ENCODE measurements around the gene MCM3. TPM values are rescaled to one million over a fixed set of nuclear protein-coding genes. Genes with fewer than 3 reads are reported as not detected.

MCM3 gene
- total RNA-seq, 1 experiment from 2014 or later = 276 TPM

- no peak for TF ChIP-seq NFE2L1 (CRISPR knock-in tag; IDR thresholded peaks at IDR 0.05)
These were observed 66.8 kb downstream of the MCM3 start (continued) for GRCh38 chr6:52217761-52218160.

DNA sequence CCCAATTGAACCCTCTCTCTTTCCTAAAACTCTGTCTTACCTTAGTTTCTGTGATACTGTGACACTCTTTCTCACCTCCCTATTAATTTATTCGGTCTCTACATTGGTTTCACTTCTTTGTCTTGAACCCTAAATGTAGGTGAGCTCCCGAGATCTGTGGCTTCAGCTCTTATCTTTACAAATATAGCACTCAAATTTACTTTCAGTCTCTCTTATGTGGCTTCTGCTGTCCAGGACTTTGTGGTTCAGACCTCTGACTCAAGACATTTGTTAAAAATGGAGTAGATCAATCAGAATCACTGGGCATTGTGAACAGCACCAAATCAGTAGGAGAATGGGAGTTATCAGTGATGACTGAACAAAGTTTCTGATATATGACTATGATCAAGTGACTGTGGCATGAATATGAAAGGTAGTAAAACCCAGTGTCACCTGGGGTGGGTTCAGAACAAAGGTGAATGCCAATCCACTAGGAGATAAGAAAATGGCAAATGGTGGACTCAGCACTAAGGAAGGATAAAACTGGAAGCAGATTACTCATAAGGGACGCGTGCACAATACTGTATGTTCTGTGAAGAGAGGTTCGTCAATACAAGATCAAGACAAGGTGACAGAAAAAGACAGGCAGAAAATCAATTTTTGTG lies 67.5 kb downstream of the MCM3 start:
- POLR2A ChIA-PET = no interaction called here
- Mint-ChIP-seq H3K9me3 (no peaks in the 10 kb centered on the region), H3K4me1 (peaks cover 8% of the 10 kb centered on the region), H3K36me3 (no peaks in the 10 kb centered on the region), H3K27ac (no peak overlapping the region), H3K27me3 (ENCODE audit: low read depth) (no peaks in the 10 kb centered on the region), H3K4me3 (no peak overlapping the region)
- CTCF ChIA-PET = no interaction called here
- TF ChIP-seq CDX4 (CRISPR knock-in tag; IDR thresholded peaks at IDR 0.05; ENCODE audit: borderline replicate concordance) (no peak), HMGXB4 (CRISPR knock-in tag; IDR thresholded peaks at IDR 0.05) (no peak), ZNF423 (CRISPR knock-in tag; IDR thresholded peaks at IDR 0.05) (no peak), IRF1 (CRISPR knock-in tag; IDR thresholded peaks at IDR 0.05) (no peak), E2F5 (CRISPR knock-in tag; IDR thresholded peaks at IDR 0.05) (no peak)
- no peak for ATAC-seq
- DNase-seq (ENCODE audit: low spot score) = no peak

DNA sequence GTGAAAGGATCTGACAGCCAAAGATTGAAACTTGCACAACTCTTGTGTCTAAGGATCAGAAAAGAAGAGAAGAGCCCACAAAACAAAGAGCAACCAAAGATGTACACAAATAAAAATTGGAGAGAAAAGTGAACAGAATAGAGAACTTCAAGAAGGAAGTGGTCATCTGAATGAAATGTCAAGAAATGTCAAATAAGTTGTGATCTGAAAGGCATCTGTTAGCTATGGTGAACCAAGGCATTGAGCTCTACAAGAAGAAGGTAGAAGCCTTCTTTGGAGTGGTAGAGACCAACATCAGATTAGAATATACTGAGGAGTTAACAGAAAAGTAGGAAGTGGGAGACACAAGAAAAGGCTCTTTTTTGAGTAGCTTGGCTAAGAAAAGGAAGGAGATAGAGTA lies 68.8 kb downstream of the MCM3 start:
- H3K9me3 Mint-ChIP-seq = no peaks in the 10 kb centered on the region
- H3K27ac Mint-ChIP-seq = no peak overlapping the region
- POLR2A ChIA-PET = no interaction called here
- TF ChIP-seq ATF1 (CRISPR knock-in tag; IDR thresholded peaks at IDR 0.05) (no peak), ZNF671 (CRISPR knock-in tag; IDR thresholded peaks at IDR 0.05) (no peak), E2F5 (CRISPR knock-in tag; IDR thresholded peaks at IDR 0.05) (no peak), SMAD4 (CRISPR knock-in tag; IDR thresholded peaks at IDR 0.05) (no peak), ZBTB21 (CRISPR knock-in tag; IDR thresholded peaks at IDR 0.05; ENCODE audit: borderline replicate concordance) (no peak), ZNF423 (CRISPR knock-in tag; IDR thresholded peaks at IDR 0.05) (no peak), ZNF263 (CRISPR knock-in tag; IDR thresholded peaks at IDR 0.05; ENCODE audit: low read depth) (no peak), ZBTB43 (CRISPR knock-in tag; IDR thresholded peaks at IDR 0.05) (no peak), STAT6 (CRISPR knock-in tag; conservative IDR thresholded peaks at IDR 0.05; ENCODE audit: low read depth) (no peak), NR3C1 (CRISPR knock-in tag; conservative IDR thresholded peaks at IDR 0.05; ENCODE audit: low read depth) (no peak), KAT7 (CRISPR knock-in tag; IDR thresholded peaks at IDR 0.05; ENCODE audit: borderline replicate concordance) (no peak), MYBL2 (CRISPR knock-in tag; IDR thresholded peaks at IDR 0.05) (no peak), TCF7 (CRISPR knock-in tag; IDR thresholded peaks at IDR 0.05; ENCODE audit: low read depth) (no peak)
- TF ChIP-seq, protein P1, sequence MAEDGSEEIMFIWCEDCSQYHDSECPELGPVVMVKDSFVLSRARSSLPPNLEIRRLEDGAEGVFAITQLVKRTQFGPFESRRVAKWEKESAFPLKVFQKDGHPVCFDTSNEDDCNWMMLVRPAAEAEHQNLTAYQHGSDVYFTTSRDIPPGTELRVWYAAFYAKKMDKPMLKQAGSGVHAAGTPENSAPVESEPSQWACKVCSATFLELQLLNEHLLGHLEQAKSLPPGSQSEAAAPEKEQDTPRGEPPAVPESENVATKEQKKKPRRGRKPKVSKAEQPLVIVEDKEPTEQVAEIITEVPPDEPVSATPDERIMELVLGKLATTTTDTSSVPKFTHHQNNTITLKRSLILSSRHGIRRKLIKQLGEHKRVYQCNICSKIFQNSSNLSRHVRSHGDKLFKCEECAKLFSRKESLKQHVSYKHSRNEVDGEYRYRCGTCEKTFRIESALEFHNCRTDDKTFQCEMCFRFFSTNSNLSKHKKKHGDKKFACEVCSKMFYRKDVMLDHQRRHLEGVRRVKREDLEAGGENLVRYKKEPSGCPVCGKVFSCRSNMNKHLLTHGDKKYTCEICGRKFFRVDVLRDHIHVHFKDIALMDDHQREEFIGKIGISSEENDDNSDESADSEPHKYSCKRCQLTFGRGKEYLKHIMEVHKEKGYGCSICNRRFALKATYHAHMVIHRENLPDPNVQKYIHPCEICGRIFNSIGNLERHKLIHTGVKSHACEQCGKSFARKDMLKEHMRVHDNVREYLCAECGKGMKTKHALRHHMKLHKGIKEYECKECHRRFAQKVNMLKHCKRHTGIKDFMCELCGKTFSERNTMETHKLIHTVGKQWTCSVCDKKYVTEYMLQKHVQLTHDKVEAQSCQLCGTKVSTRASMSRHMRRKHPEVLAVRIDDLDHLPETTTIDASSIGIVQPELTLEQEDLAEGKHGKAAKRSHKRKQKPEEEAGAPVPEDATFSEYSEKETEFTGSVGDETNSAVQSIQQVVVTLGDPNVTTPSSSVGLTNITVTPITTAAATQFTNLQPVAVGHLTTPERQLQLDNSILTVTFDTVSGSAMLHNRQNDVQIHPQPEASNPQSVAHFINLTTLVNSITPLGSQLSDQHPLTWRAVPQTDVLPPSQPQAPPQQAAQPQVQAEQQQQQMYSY (CRISPR knock-in tag; IDR thresholded peaks at IDR 0.05) = no peak
- H3K27me3 Mint-ChIP-seq (ENCODE audit: low read depth) = no peaks in the 10 kb centered on the region
- H3K4me1 Mint-ChIP-seq = peaks cover 14% of the 10 kb centered on the region
- DNase-seq (ENCODE audit: low spot score) (no peak), ATAC-seq (no peak)
- H3K4me3 Mint-ChIP-seq = no peak overlapping the region
- H3K36me3 Mint-ChIP-seq = no peaks in the 10 kb centered on the region
- CTCF ChIA-PET = no interaction called here

All from WTC11 (cell line).